Common myeloid progenitor, CD34-positive (primary cell): ENCODE results near the gene MPI.
A peak's percentile ranks its signal among the peaks of the same experiment; 100 is the strongest.
"Not testable (repeated sequence)": the region's sequence is repeated elsewhere in the genome, so short reads cannot be mapped to it uniquely, and the experiment has no call there.

Experiments
- CTCF ChIA-PET: fragments of 350-600 bp; sonication (Branson Sonifier 250); formaldehyde crosslinking; loops from one replicate; lab custom pipeline; 2021; ENCODE audit warnings: antibody characterized with exemption; lab: Charles Lee
- POLR2A ChIA-PET: fragments of 350-600 bp; sonication (Branson Sonifier 250); formaldehyde crosslinking; loops from one replicate; lab custom pipeline; 2021; ENCODE audit warnings: antibody characterized with exemption; lab: Charles Lee
- DNase-seq, 3 donors: peaks; one replicate each; pipeline versions ENCODE4 v3.0.0 to v3.0.0-alpha.2; 2013
- H3K27ac ChIP-seq, 2 experiments: 1 replicate in 1 of 2; 2 replicates in 1 of 2; pipeline ENCODE4 v1.7.0; 2013; ENCODE audit warnings: inconsistent platforms in 2 of 2, low read length in 2 of 2, mild to moderate bottlenecking in 2 of 2, low read depth in 1 of 2, moderate library complexity in 1 of 2; ENCODE audit not compliant: severe bottlenecking in 2 of 2, insufficient read depth in 1 of 2, poor library complexity in 1 of 2
- H3K27me3 ChIP-seq, 5 experiments: replicated peaks in 2 of 5; 1 replicate in 3 of 5; 2 replicates in 2 of 5; pipeline versions ENCODE4 v1.6.1 to v1.7.0; 2013; ENCODE audit warnings: low read length in 4 of 5, mild to moderate bottlenecking in 2 of 5, moderate library complexity in 2 of 5, inconsistent platforms in 1 of 5; ENCODE audit not compliant: insufficient read depth in 5 of 5, control insufficient read depth in 4 of 5
- H3K36me3 ChIP-seq, 4 experiments: 1 replicate in 2 of 4; 2 replicates in 2 of 4; pipeline versions ENCODE4 v1.6.1 to v1.7.0; 2013; ENCODE audit warnings: low read length in 3 of 4, control low read depth in 1 of 4, mild to moderate bottlenecking in 1 of 4; ENCODE audit not compliant: control insufficient read depth in 4 of 4, insufficient read depth in 4 of 4
- H3K4me1 ChIP-seq, 4 experiments: 1 replicate in 3 of 4; 2 replicates in 1 of 4; pipeline versions ENCODE4 v1.6.1 to v1.7.1; 2013; ENCODE audit warnings: low read length in 3 of 4, mild to moderate bottlenecking in 3 of 4, control low read depth in 1 of 4, inconsistent platforms in 1 of 4, moderate library complexity in 1 of 4; ENCODE audit not compliant: control insufficient read depth in 4 of 4, insufficient read depth in 4 of 4; ENCODE audit errors: control extremely low read depth in 1 of 4
- H3K4me3 ChIP-seq, 7 experiments: 1 replicate in 4 of 7; 2 replicates in 3 of 7; pipeline versions ENCODE4 v1.5.1 to v1.7.0; 2013; ENCODE audit warnings: mild to moderate bottlenecking in 7 of 7, low read length in 6 of 7, moderate library complexity in 6 of 7, inconsistent platforms in 2 of 7, low read depth in 2 of 7, control low read depth in 1 of 7; ENCODE audit not compliant: insufficient read depth in 4 of 7, control insufficient read depth in 1 of 7; ENCODE audit errors: extremely low read depth in 1 of 7
- H3K9me3 ChIP-seq, 5 experiments: 1 replicate in 4 of 5; 2 replicates in 1 of 5; pipeline versions ENCODE4 v1.6.1 to v1.7.1; 2013; ENCODE audit warnings: low read length in 4 of 5, mild to moderate bottlenecking in 2 of 5, inconsistent platforms in 1 of 5, low read depth in 1 of 5, moderate library complexity in 1 of 5; ENCODE audit not compliant: control insufficient read depth in 4 of 5, insufficient read depth in 2 of 5; ENCODE audit errors: control extremely low read depth in 1 of 5
- WGBS: methylation state at CpG from one replicate; pipeline ENCODE4 v1.1.5; 2013; ENCODE audit not compliant: insufficient coverage; 5-methylcytosine and 5-hydroxymethylcytosine counted together

Gene MPI

DNA sequence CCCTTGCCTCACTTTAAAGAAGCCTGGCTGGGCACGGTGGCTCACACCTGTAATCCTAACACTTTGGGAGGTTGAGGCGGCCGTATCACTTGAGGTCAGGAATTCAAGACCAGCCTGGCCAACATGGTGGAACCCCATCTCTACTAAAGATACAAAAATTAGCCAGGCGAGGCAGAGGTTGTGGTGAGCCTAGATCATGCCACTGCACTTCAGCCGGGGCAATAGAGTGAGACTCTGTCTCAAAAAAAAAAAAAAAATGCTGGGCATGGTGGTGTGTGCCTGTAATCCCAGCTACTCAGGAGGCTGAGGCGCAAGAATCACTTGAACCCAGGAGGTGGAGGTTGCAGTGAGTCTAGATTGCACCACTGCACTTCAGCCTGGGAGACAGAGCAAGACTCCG, 4.5 kb downstream of the MPI start:
- Histone ChIP-seq H3K36me3 (peaks cover 10 to 65% (median 43%) of the 10 kb centered on the region in 4 experiments), H3K4me1 (peaks cover 0 to 26% (median 24%) of the 10 kb centered on the region in 4 experiments)
- WGBS = 100% methylated on average over 3 of the region's 7 CpGs
- H3K9me3 ChIP-seq, POLR2A ChIA-PET, H3K4me3 ChIP-seq, H3K27me3 ChIP-seq, H3K27ac ChIP-seq, DNase-seq: not testable (repeated sequence)
- CTCF ChIA-PET = interaction anchor here (1.2 to 5.9 kb wide), 5 partner anchors 7 to 26 kb away, joined by 3 to 35 read pairs (median 4); no protein-coding TSS in a partner anchor

DNA sequence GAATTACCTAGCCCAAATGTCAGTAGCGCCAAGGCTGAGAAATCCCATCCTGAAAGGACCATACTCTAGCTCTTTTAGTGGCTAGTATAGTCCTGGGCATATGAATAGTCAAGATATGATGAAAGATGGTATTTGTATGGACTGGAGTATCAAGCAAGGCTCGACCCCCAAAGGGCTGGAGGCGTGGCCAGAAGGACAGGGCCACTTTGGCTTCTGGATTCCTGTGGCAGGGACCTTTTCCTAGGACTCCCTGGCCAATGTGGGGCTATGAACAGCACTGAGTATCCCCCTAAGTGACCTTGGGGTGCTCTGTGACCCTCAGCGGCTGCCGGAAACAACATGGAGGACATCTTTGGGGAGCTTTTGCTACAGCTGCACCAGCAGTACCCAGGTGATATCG, 6.0 kb downstream of the MPI start:
- Histone ChIP-seq H3K36me3 (peaks cover 17 to 79% (median 53%) of the 10 kb centered on the region in 4 experiments), H3K4me1 (peaks cover 0 to 13% (median 12%) of the 10 kb centered on the region in 4 experiments), H3K4me3 (no peak overlapping the region), H3K9me3 (no peaks in the 10 kb centered on the region), H3K27me3 (no peaks in the 10 kb centered on the region), H3K27ac (no peak overlapping the region)
- ChIA-PET CTCF (interaction anchor here (0.6 to 11.3 kb wide), 9 partner anchors 8 to 141 kb away, joined by 3 to 130 read pairs (median 4); partner anchors contain the start of genes FAM219B and ULK3), POLR2A (no interaction called here)
- DNase-seq = no peak
- WGBS = 98% methylated on average over 6 of the region's 6 CpGs

DNA sequence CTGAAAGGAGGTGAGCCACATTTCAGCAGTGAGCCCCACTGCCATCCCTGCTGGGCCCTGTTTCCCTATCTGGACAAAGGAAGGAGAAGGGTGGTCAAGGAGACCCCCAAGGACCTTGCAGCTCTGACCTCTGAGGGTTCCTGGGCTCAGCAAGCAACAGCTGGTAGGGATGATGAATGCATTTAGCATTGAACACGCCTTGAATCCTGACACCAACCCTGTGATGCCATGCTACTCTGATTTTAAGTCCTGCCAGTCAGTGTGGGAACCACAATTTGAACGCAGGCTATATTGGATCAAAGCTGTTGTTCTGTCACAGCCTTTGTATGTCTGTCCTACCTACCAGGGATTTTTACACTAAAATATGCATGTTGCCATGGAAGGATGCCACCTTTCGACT, 6.5 kb downstream of the MPI start:
- H3K36me3 ChIP-seq = peaks cover 18 to 79% (median 56%) of the 10 kb centered on the region in 4 experiments
- ChIA-PET CTCF (interaction anchor here (0.7 to 11.3 kb wide), 9 partner anchors 8 to 103 kb away, joined by 3 to 130 read pairs (median 5); partner anchors contain the start of genes FAM219B, SCAMP2 and ULK3), POLR2A (no interaction called here)
- H3K9me3 ChIP-seq = no peaks in the 10 kb centered on the region
- no peaks in the 10 kb centered on the region for H3K27me3 ChIP-seq
- WGBS = 93% methylated on average over 3 of the region's 3 CpGs
- H3K27ac ChIP-seq = no peak overlapping the region
- no peak for DNase-seq
- H3K4me1 ChIP-seq = peaks cover 0 to 15% (median 12%) of the 10 kb centered on the region in 4 experiments
- H3K4me3 ChIP-seq = no peak overlapping the region

DNA sequence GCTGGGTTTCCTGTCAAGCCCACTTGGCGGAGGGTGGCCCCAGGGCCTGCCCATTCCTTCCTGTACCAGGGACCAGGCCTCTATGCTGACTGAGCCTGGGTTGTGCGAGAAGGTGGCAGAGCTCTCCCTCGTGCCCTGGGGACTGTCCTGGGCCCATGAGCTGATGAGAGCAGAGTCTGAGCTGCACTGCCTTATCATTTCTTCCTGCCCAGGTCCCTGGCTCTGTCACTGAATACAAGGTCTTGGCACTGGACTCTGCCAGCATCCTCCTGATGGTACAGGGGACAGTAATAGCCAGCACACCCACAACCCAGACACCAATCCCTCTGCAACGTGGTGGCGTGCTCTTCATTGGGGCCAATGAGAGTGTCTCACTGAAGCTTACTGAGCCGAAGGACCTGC, 7.5 kb downstream of the MPI start:
- no peaks in the 10 kb centered on the region for H3K27me3 ChIP-seq
- peaks cover 18 to 76% (median 58%) of the 10 kb centered on the region in 4 experiments for H3K36me3 ChIP-seq
- WGBS = 54% methylated on average over 6 of the region's 6 CpGs
- H3K4me1 ChIP-seq = peaks cover 5 to 25% (median 21%) of the 10 kb centered on the region in 4 experiments
- CTCF ChIA-PET = interaction anchor here (1.2 to 11.3 kb wide), 11 partner anchors 9 to 127 kb away, joined by 3 to 130 read pairs (median 5); partner anchors contain the start of genes FAM219B, SCAMP2 and ULK3
- H3K27ac ChIP-seq = peak overlapping the region in 1 of 2 experiments; percentile 16
- H3K9me3 ChIP-seq = no peaks in the 10 kb centered on the region
- no peak overlapping the region for H3K4me3 ChIP-seq
- POLR2A ChIA-PET = no interaction called here
- no peak for DNase-seq

DNA sequence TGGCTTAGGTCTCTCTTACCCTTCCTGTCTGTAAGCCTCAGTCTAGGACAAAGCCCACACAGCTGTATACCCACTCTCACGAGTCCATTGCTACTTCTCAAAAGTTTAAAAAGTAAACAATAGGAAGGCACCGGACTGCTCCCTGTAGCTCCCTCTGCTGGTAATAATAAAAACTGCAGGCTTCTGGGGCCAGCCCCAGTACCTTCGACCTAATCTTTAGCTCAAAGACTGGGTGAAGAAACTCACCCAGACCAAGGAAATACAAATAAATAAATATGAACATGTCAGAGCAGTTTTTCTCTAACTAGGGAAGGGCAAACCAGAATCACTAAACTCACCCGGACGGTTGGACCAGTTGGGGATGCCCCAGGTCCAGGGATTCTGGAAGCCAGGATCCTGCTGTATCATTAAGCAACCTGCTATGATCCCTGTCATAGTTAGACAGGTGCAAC, 11.8 kb downstream of the MPI start:
- POLR2A ChIA-PET = interaction anchor here (0.6 to 3.5 kb wide), 5 partner anchors 12 to 123 kb away, joined by 3 to 23 read pairs (median 4); partner anchors contain the start of genes MPI and SCAMP2
- H3K27ac ChIP-seq = peak overlapping the region in 1 of 2 experiments; percentile 37

DNA sequence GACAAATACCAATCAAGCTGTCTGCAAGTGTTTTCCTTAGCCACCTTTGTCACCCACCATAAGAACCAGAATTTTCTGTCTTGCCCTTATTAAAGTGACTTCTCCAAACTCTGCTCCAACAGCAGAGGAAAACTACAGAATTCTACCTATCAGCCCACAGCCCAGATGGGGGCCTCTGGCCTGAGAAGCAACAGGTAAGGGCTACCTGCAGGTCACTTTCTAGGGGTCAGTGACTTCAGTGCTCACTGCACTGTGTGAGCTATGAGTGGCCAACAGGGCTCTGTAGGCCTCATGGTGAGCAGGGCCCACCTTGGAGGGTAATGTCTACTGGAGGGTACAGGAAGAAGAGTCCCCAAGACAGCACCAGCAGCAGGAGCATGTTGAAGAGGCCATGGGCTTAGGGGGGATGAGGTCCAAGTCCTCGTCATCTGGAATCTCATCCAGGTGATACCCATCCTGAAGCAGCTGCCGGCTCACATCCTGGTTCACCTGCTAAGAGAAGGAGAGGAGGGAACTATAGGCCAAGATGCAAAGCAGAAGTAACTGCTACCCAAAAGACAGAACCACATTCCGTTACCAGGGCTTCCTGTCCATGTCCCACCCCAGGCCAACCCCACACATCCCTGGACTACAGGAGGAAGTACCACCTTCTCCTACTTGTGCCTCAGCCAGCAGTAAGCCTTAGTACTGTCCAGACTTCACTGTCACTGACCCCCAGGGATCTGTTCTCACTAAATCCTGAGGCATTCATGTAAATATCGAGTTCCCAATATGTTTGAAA, 12.6 kb downstream of the MPI start:
- Histone ChIP-seq H3K9me3 (no peaks in the 10 kb centered on the region), H3K4me3 (peak overlapping the region in 2 of 7 experiments; percentile 31 to 40), H3K36me3 (peaks cover 13 to 64% (median 47%) of the 10 kb centered on the region in 4 experiments), H3K27ac (peak overlapping the region in 1 of 2 experiments; percentile 37), H3K4me1 (peaks cover 16 to 56% (median 47%) of the 10 kb centered on the region in 4 experiments), H3K27me3 (no peaks in the 10 kb centered on the region)
- WGBS = 54% methylated on average over 3 of the region's 4 CpGs
- ChIA-PET POLR2A (interaction anchor here (0.6 to 3.5 kb wide), 3 partner anchors 13 to 308 kb away, joined by 3 to 23 read pairs (median 6); partner anchors contain the start of gene MPI), CTCF (interaction anchor here (0.9 to 11.3 kb wide), 27 partner anchors 8 to 405 kb away, joined by 3 to 130 read pairs (median 6); partner anchors contain the start of genes MPI, RPP25, SCAMP2 and ULK3)
- DNase-seq = peak in 2 of 3 donors; percentile 43 to 47

More for the DNA sequence above, 11.8 kb downstream of the MPI start:
- CTCF ChIA-PET = interaction anchor here (0.9 to 11.3 kb wide), 28 partner anchors 9 to 405 kb away, joined by 3 to 130 read pairs (median 6); partner anchors contain the start of genes MPI, RPP25, SCAMP2 and ULK3
- Histone ChIP-seq H3K9me3 (no peaks in the 10 kb centered on the region), H3K27me3 (no peaks in the 10 kb centered on the region), H3K4me1 (peaks cover 12 to 55% (median 48%) of the 10 kb centered on the region in 4 experiments), H3K36me3 (peaks cover 13 to 72% (median 53%) of the 10 kb centered on the region in 4 experiments), H3K4me3 (peak overlapping the region in 1 of 7 experiments; percentile 48)
- peak; percentile 51 to 76 (median 69) for DNase-seq
- WGBS = 38% methylated on average over 4 of the region's 5 CpGs
